Motor neuron (in vitro differentiated cells): Measurements from ENCODE around the gene DHX15. TPM values are rescaled to one million over a fixed set of nuclear protein-coding genes. Genes with fewer than 3 reads are reported as not detected.

Experiments
- ATAC-seq, 8 experiments: fragments of 200-7000 bp; cut with Tn5 transposase; replicated peaks in 6 of 8; 2 replicates each; pipeline ENCODE4 v1.8.0; 2021; ENCODE audit warnings: mild to moderate bottlenecking in 8 of 8, moderate library complexity in 8 of 8
- H3K27ac ChIP-seq, 2 donors: fragments of 250-450 bp; sonication (Bioruptor Pico); 2 replicates each; pipeline ENCODE4 v1.9.0; 2021; ENCODE audit warnings: antibody characterized with exemption in 2 of 2, mild to moderate bottlenecking in 2 of 2, moderate library complexity in 1 of 2
- H3K4me1 ChIP-seq, 2 donors: fragments of 250-450 bp; sonication (Bioruptor Pico); replicated peaks in 1 of 2; 2 replicates each; pipeline ENCODE4 v1.6.1; 2021; ENCODE audit warnings: antibody characterized with exemption in 2 of 2, mild to moderate bottlenecking in 2 of 2, moderate library complexity in 1 of 2
- H3K4me3 ChIP-seq, 5 donors: fragments of 250-450 bp; sonication (Bioruptor Pico); 2 replicates each; pipeline ENCODE4 v1.9.0; 2021; ENCODE audit warnings: antibody characterized with exemption in 5 of 5, mild to moderate bottlenecking in 5 of 5, moderate library complexity in 4 of 5
- WGBS, 10 experiments: fragments of 450-650 bp; shearing (Covaris generic); methylation state at CpG; one replicate each; pipeline ENCODE4 v1.0.0; 2022; 5-methylcytosine and 5-hydroxymethylcytosine counted together
- in situ Hi-C, 9 experiments: fragments of 400-800 bp; cut with MboI; loops; one replicate each; pipeline ENCODE4 v1.15.0; 2021; ENCODE audit warnings: low sequenced_read_pairs in 9 of 9, low pct_unique_long_range_greater_than_20kb in 2 of 9; ENCODE audit not compliant: unreplicated experiment in 9 of 9
- total RNA-seq, 8 experiments: library from RNA; unstranded; fragments of 300-600 nt; gene quantifications; 2 replicates each; pipeline versions ENCODE4 v1.2.3 to v1.2.4, GENCODE V29; 2022

DHX15 gene
- total RNA-seq, 8 experiments from 2014 or later = 111 to 192 (median 131) TPM

DNA sequence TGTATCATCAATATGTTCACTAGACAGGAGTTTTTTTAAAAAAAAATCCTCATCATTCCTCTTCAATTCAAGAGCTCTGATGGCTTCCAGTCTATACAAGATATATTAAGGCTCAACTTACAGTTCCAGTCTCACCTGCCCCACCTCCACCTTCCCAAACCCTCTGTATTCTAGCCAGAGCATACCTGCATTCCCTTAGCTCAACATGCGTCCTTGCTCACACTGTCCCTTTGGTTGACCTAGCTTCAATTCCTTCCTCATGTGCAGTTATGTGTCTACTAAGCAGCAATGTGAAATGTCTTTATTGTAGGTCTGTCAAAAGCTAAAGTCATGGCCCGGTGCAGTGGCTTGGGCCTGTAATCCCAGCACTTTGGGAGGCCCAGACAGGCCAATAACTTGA, 10.8 kb downstream of the DHX15 start:
- WGBS, 10 experiments = 0 to 100% (median 50%) methylated on average over 1 to 2 of the region's 2 CpGs; no CpG with 5 or more reads in 4 of the 10 experiments
- Histone ChIP-seq H3K4me1 (peaks cover 0 to 5% of the 10 kb centered on the region in 2 donors), H3K27ac (no peak overlapping the region), H3K4me3 (no peak overlapping the region)
- in situ Hi-C loops = no loop called here
- ATAC-seq = no peak

DNA sequence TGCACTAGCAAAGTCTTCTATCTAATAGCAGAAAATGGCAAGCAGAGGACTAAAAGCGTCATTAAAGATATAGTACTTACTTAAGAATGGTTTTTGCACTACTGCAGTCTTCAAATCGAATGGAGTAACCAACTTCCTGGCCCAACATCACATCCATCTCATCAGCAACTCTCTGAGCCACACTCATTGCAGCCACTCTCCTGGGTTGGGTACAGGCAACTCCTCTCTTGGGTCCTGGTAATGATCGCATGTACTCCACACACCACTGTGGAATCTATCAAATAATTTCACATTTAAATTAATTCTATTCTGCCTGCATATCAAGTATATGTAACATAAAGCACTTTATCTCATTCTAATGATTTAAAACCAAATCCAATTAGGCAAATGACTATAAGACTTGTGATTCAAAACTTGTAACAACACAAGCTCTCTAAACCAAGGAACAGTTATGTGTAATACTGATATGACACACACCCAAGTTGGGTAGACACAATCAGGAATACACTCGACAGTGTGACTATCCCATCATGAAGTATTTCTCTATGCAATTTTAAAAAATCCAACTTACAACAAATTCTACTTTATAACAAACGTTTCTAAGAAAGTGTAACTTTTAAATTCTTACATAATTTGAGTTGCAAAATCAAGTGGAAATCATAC, 13.6 kb downstream of the DHX15 start:
- 17 to 100% (median 90%) methylated on average over 1 to 5 of the region's 5 CpGs for WGBS, 10 experiments
- H3K27ac ChIP-seq = no peak overlapping the region
- in situ Hi-C loops = no loop called here
- ATAC-seq = no peak
- H3K4me3 ChIP-seq = no peak overlapping the region
- peaks cover 0 to 2% of the 10 kb centered on the region in 2 donors for H3K4me1 ChIP-seq

DNA sequence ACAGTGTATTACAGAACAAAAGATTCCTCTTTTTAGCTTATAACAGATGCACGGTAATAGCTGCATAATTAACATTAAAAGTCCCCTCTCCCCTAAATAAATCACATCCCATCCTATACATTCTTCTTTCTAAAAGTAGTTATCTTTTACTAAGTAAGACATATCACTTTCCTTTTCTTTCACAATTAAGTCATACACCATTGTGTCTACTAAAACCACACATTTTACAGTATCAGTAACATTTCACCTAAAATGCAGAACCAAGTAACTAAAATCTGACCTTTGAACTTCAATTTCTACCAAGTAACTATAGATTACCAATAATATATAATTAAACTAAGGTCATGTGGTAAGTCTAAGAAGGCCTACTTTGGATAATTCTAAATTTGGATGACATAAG, 14.2 kb downstream of the DHX15 start:
- WGBS, 10 experiments = 86 to 100% (median 89%) methylated on average over 1 of the region's 1 CpG; no CpG with 5 or more reads in 4 of the 10 experiments
- in situ Hi-C loops = no loop called here

DNA sequence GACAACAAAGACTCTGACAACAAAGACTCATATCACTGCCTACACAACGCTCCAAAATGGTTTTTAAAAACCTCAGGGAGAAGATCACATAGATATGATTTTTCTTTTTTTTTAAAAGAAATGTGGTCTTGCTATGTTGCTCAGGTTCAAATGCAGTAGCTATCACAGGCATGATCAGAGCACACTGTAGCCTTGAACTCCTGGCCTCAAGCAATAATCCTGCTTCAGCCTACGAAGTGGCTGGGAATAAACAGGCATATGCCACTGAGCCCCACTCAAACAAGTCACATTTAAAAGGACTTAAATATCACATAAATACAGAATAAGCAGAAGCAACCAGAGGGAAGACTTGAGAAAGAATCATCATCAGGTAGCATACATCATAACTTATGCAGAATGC, 14.7 kb downstream of the DHX15 start:
- 86 to 100% (median 100%) methylated on average over 1 to 2 of the region's 2 CpGs for WGBS, 10 experiments

More for the DNA sequence above, 14.2 kb downstream of the DHX15 start:
- Histone ChIP-seq H3K4me3 (no peak overlapping the region), H3K4me1 (peaks cover 0 to 2% of the 10 kb centered on the region in 2 donors), H3K27ac (no peak overlapping the region)
- no peak for ATAC-seq

DNA sequence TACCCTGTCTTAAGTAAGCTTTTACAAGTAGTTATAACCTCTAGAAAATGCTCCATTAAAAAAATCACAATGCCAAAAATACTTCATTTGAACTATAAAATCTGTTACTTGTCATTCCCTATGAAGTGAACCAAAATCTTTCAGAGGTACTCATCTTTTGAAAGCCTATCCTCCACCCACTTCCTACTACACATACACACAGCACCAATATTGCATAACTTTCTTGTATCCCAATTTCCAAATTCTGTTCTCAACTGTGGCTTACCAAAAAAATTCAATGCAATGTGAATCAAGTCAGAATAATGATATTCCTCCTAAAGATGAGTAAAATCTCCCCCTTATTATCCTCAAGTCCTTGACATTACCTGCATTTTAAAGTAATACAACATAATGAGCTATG, 15.9 kb downstream of the DHX15 start:
- H3K4me1 ChIP-seq = peaks cover 0 to 2% of the 10 kb centered on the region in 2 donors
- in situ Hi-C loops = no loop called here
- no peak overlapping the region for H3K27ac ChIP-seq
- no peak overlapping the region for H3K4me3 ChIP-seq
- ATAC-seq = no peak

More for the DNA sequence above, 14.7 kb downstream of the DHX15 start:
- in situ Hi-C loops = no loop called here
- H3K27ac ChIP-seq = no peak overlapping the region
- no peak overlapping the region for H3K4me3 ChIP-seq
- peaks cover 0 to 2% of the 10 kb centered on the region in 2 donors for H3K4me1 ChIP-seq
- ATAC-seq = no peak

DNA sequence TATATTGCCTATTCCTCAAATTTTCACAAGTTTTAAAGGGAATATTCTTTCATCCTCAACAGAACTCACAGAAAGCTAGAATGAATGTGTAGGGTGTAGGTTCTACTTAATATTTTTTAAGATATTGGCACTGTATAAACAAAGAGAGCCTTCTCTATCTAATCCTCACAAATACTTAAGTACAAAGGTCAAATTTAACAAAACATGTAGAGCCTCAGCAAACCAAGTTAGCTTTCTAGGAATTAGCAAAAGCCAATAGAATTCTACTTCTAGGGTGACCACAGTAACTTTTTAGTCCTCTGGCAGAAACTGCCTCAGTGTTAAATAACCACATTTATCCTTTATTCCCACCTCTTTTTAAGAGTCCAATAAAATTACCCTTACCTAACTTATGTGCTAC, 19.3 kb downstream of the DHX15 start:
- in situ Hi-C loops = no loop called here
- ATAC-seq = no peak
- Histone ChIP-seq H3K27ac (no peak overlapping the region), H3K4me1 (no peaks in the 10 kb centered on the region), H3K4me3 (no peak overlapping the region)

DNA sequence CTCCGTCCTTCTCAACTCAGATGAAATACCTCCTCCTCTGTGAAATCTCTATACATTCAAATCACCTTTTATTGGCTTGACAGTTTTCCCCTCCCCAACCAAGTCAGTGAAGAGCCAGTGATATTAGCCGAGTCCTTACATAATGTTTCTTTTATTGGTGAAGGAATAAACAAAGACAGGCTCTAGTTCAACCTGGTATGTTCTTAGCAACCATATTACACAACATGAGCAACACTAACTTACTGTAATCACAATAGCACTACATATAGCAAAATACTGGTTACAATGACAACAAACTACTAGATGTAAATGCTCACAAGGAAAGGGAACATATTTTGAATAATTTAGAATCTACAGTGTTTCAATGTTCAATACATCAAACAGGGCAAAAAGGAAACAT, 19.9 kb downstream of the DHX15 start:
- ATAC-seq = no peak
- Histone ChIP-seq H3K4me3 (no peak overlapping the region), H3K4me1 (no peaks in the 10 kb centered on the region), H3K27ac (no peak overlapping the region)
- in situ Hi-C loops = no loop called here
- 63 to 100% (median 92%) methylated on average over 1 to 2 of the region's 2 CpGs; no CpG with 5 or more reads in 1 of the 10 experiments for WGBS, 10 experiments

DNA sequence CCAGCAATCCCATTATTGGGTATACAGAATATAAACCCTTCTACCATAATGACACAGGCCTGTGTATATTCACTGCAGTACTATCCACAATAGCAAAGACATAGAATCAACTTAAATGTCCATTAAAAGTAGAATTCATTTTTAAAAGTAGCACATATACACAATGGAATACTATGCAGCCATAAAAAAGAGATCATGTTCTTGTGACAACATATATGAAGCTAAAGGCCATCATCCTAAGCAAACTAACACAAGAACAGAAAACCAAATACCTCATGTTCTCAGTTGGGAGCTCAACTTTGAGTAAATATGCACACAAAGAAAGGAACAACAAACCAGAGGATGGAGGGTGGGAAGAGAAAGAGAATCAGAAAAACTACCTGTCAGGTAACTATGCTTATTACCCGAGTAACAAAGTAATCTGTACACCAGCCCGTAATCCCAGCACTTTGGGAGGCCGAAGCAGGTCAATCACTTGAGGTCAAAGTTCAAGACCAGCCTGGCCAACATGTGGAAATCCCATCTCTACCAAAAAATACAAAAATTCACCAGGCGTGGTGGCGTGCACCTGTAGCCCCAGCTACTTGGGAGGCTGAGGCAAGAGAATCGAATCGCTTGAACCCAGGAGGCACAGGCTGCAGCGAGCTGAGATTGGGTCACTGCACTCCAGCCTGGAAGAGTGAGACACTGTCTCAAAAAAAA, 22.8 kb downstream of the DHX15 start:
- 89 to 100% (median 99%) methylated on average over 2 to 6 of the region's 8 CpGs for WGBS, 10 experiments
- H3K4me1 ChIP-seq = peaks cover 0 to 6% of the 10 kb centered on the region in 2 donors
- in situ Hi-C loops = no loop called here
- ATAC-seq = no peak
- no peak overlapping the region for H3K27ac ChIP-seq
- no peak overlapping the region for H3K4me3 ChIP-seq

DNA sequence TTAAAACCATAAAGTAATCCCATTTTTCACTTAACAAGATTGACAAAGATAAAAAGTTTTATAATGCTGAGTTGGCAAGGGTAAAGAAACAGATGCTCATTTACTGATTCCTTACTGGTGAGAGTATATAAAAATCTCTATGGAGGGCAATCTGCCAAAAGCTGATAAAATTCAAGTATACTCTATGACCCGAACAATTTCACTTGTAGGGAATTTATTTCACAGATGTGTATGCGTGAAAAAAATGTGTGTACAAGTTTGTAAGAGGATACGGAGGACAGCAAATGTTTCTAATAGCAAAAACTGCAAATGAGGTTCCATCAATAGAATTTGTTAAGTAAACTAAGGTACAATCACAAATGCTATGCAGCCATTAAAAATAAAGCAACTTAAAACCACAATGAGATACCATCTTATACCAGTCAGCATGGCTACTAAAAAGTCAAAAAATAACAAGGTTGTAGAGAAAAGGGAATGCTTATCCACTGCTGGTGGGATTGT, 23.4 kb downstream of the DHX15 start:
- 24 to 100% (median 93%) methylated on average over 2 to 3 of the region's 3 CpGs for WGBS, 10 experiments
- in situ Hi-C loops = no loop called here
- H3K4me3 ChIP-seq = no peak overlapping the region
- ATAC-seq = no peak
- H3K27ac ChIP-seq = no peak overlapping the region
- H3K4me1 ChIP-seq = peaks cover 0 to 6% of the 10 kb centered on the region in 2 donors

DNA sequence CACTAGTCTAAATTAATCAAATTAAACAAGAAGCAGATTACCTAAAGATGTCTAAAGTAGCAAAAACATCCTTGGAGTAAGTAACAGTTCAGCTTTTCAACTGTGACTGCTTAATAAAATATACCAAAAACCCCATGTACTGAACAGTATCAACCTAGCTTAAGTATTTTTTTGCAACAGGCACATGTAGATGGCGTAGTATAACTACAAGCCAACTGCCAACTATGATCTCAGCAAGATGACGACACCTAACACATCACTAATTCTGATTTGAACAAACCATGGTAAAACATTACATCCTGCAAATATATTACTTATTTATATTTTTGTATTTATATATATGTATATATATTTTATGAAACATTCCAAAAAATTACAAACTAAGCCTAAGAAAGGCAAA, 24.5 kb downstream of the DHX15 start:
- in situ Hi-C loops = no loop called here
- no peak for ATAC-seq
- peaks cover 0 to 6% of the 10 kb centered on the region in 2 donors for H3K4me1 ChIP-seq
- no peak overlapping the region for H3K4me3 ChIP-seq
- no peak overlapping the region for H3K27ac ChIP-seq
- 80 to 100% (median 100%) methylated on average over 1 to 2 of the region's 2 CpGs; no CpG with 5 or more reads in 3 of the 10 experiments for WGBS, 10 experiments

DNA sequence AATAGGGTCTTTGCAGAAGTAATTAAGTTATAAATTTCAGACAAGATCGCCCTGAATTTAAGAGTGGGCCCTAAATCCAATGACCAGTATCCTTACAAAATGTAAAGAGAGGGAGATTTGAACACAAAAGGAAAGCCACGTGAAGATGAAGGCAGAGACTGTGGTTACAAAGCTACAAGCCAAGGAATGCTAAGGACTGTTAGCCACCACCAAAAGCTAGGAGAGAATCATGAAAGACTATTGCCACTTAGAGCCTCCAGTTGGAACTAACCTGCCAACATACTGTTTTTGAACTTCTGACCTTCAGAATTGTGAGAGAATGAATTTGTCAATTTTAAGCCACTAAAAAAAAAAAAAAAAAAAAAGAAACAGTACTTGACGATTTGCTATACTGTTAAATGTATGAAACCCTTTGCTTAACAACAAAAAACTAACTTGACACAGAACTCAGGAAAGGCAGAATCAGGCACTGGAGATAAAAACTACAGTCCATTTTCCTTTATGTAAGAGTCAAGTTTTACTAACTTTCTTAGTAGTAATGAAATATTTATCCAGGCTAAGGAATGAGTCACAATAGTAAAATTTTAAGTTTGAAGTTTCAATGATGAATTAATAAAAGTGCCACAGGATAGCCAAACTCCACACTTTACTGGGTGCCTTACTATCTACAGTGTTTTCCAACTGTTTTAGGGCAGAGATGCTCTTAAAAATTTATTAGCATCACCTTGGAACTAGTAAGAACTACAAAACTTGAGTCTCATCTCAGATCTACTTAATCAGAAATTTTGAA, 25.1 kb downstream of the DHX15 start:
- in situ Hi-C loops = no loop called here
- 55 to 100% (median 82%) methylated on average over 1 to 3 of the region's 3 CpGs for WGBS, 10 experiments
- Histone ChIP-seq H3K4me1 (peaks cover 0 to 6% of the 10 kb centered on the region in 2 donors), H3K4me3 (no peak overlapping the region), H3K27ac (no peak overlapping the region)
- ATAC-seq = no peak

DNA sequence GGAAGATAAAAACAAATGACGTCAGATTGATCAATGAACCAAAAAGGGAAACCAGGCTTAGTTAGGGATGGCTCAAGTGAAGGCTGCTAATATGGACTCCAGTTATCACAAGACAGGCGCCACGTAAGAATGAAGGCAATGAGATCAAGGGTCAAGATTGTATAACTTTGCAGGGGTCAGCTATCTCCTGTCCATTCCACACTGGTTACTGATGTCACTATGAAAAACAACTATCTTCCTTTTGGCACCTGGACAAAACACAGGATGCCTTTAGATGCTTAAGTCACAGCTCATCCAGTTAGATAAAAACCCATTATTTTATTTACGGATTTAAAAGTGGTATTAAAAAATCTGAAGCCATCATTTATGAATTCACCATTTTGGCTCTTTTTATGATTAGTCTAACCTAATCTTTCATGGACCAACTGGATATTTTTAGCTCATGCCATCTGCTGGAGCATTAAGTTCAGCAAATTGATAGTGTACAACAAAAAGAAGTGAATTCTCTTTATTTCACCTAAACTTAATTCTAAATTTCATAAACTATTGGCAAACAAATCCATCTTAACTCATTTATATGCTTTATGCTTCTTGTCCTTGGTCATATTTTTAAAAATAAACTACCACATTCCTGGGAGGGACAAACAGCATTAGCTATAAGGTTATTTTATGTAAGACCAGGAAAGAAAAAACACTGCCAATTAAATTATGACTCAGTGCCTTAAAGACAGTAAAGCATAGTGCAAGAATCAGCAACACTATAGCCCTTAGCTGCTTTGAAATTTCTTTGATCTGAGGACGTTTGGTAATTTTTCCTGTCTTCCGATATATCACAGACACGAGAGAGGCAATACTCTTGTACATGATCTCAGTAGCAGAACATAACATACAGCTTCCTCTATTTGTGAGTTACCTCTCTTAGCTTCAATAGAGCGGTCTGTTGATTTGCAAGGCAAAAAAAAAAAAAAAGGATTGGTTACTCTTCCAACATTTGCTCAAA, 27.0 kb downstream of the DHX15 start:
- Histone ChIP-seq H3K27ac (no peak overlapping the region), H3K4me3 (no peak overlapping the region), H3K4me1 (peaks cover 0 to 6% of the 10 kb centered on the region in 2 donors)
- peak in 2 of 8 experiments; percentile 24 to 29 for ATAC-seq
- WGBS, 10 experiments = 48 to 100% (median 72%) methylated on average over 3 to 8 of the region's 8 CpGs; no CpG with 5 or more reads in 1 of the 10 experiments
- in situ Hi-C loops = no loop called here
